Esophagus muscularis mucosa (tissue), 4 donors: Measurements from ENCODE around the gene RAB40B. TPM values are rescaled to one million over a fixed set of nuclear protein-coding genes. Genes with fewer than 3 reads are reported as not detected.

ENCODE experiments used
- DNase-seq: peaks from one replicate; pipeline ENCODE4 v3.0.0-alpha.2; 2017; ENCODE audit errors: extremely low spot score
- H3K27ac ChIP-seq, 4 donors: fragments of 200-600 bp; sonication (generic); replicated peaks in 1 of 4; 1 replicate in 3 of 4; 2 replicates in 1 of 4; pipeline ENCODE4 v1.5.1; 2016 to 2019; ENCODE audit warnings: mild to moderate bottlenecking in 1 of 4
- H3K27me3 ChIP-seq, 4 donors: fragments of 200-600 bp; sonication (generic); one replicate each; pipeline versions ENCODE4 v1.5.1 to v1.6.0; 2016 to 2019
- H3K36me3 ChIP-seq, 4 donors: fragments of 200-600 bp; sonication (generic); one replicate each; pipeline ENCODE4 v1.5.1; 2016 to 2019
- H3K4me1 ChIP-seq, 4 donors: fragments of 200-600 bp; sonication (generic); one replicate each; pipeline ENCODE4 v1.5.1; 2016 to 2019
- H3K4me3 ChIP-seq, 4 donors: fragments of 200-600 bp; sonication (generic); 1 replicate in 2 of 4; 2 replicates in 2 of 4; pipeline ENCODE4 v1.5.1; 2016 to 2019; ENCODE audit warnings: mild to moderate bottlenecking in 4 of 4, moderate library complexity in 1 of 4
- H3K9me3 ChIP-seq, 4 donors: fragments of 200-600 bp; sonication (generic); 1 replicate in 3 of 4; 2 replicates in 1 of 4; pipeline ENCODE4 v1.5.1; 2016 to 2019
- CTCF ChIP-seq, 3 experiments: fragments of 200-600 bp in 2 of 3; fragments of 450-650 bp in 1 of 3; sonication (generic) in 2 of 3; IDR thresholded peaks; one replicate each; pipeline ENCODE4 v1.5.1; 2017 to 2019; ENCODE audit warnings: antibody characterized with exemption in 3 of 3, mild to moderate bottlenecking in 2 of 3, moderate library complexity in 1 of 3
- EP300 ChIP-seq: sonication (generic); formaldehyde crosslinking; IDR thresholded peaks from one replicate; pipeline ENCODE4 v1.6.1; 2017; ENCODE audit warnings: antibody characterized with exemption
- POLR2A ChIP-seq: fragments of 450-650 bp; IDR thresholded peaks from one replicate; pipeline ENCODE4 v1.6.1; 2017; ENCODE audit warnings: antibody characterized with exemption, moderate library complexity, mild to moderate bottlenecking, low read depth
- POLR2AphosphoS5 ChIP-seq, 2 donors: sonication (generic); formaldehyde crosslinking; IDR thresholded peaks; one replicate each; pipeline ENCODE4 v1.6.1; 2017; ENCODE audit warnings: antibody characterized with exemption in 2 of 2
- WGBS: methylation state at CpG from one replicate; pipeline ENCODE4 v1.1.5; 2018; 5-methylcytosine and 5-hydroxymethylcytosine counted together
- intact Hi-C: fragments of 100-400 bp; cut with DNase I; formaldehyde crosslinking; loops from one replicate; pipeline ENCODE4 v1.15.1; 2023
- total RNA-seq, 4 donors: library from RNA; depleted of rRNA; stranded (reverse); fragments of >200 nt; gene quantifications; one replicate each; pipeline versions ENCODE4 v1.1.0 to v1.2.1, GENCODE V29; 2016

RAB40B gene
- total RNA-seq, 4 donors from 2014 or later, result 6.2 to 24.3 (median 19.4) TPM

DNA sequence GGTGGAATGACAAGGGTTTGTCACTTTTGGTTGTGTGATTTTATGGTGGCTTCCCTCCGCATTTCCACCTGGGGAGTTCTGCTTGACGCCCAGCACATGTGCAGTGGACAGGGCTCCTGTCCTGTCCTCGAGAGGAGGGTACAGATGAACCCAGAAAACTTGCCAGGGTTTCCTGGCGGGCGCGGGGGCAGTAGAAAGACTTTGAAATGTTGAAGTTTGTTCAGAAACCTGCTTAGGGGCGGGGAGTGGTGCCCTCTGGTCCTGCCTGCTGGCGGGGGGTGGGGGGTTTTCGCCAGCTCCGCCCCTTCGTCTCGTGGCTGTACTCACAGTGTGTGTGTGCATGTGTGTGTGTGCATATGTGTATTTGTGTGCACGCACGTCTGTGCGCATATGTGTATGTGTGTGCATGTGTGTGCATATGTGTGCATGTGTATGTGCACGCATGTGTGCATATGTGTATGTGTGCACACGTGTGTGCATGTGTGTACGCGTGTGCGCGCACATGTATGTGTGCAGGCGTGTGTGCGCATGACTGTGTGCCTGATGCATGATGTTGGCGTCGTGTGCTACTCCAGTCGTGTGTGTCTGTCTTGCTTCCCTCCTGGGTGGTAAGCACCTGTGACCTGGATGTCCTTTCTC lies 24.8 kb upstream of the RAB40B start:
- intact Hi-C loops, result no loop called here
- Histone ChIP-seq H3K27me3 (no peaks in the 10 kb centered on the region), H3K4me3 (no peak overlapping the region), H3K36me3 (peaks cover 24 to 89% (median 76%) of the 10 kb centered on the region in 4 donors), H3K27ac (no peak overlapping the region), H3K4me1 (peaks cover 0 to 2% (median 1%) of the 10 kb centered on the region in 4 donors), H3K9me3 (no peaks in the 10 kb centered on the region)
- TF ChIP-seq CTCF (IDR thresholded peaks at IDR 0.05) (no peak), POLR2AphosphoS5 (IDR thresholded peaks at IDR 0.05) (no peak), EP300 (no peak), POLR2A (no peak)
- WGBS, result 92% methylated on average over 13 of the region's 26 CpGs
- DNase-seq, result no peak

- DNase-seq, result no peak
- no peaks in the 10 kb centered on the region for H3K9me3 ChIP-seq
- 85% methylated on average over 19 of the region's 19 CpGs for WGBS
- H3K36me3 ChIP-seq, result peaks cover 21 to 81% (median 68%) of the 10 kb centered on the region in 4 donors
- intact Hi-C loops, result no loop called here
- no peaks in the 10 kb centered on the region for H3K27me3 ChIP-seq
- TF ChIP-seq EP300 (no peak), POLR2A (no peak), CTCF (IDR thresholded peaks at IDR 0.05) (no peak), POLR2AphosphoS5 (IDR thresholded peaks at IDR 0.05) (no peak)
- peaks cover 7 to 10% (median 9%) of the 10 kb centered on the region in 4 donors for H3K4me1 ChIP-seq
- no peak overlapping the region for H3K4me3 ChIP-seq
- H3K27ac ChIP-seq, result no peak overlapping the region
Observed at GRCh38 chr17:82722341-82723013, 24.0 kb upstream of the RAB40B start.

- 92% methylated on average over 19 of the region's 19 CpGs for WGBS
- Histone ChIP-seq H3K27me3 (no peaks in the 10 kb centered on the region), H3K36me3 (peaks cover 15 to 64% (median 53%) of the 10 kb centered on the region in 4 donors)
Observed at GRCh38 chr17:82720204-82720603, 21.7 kb upstream of the RAB40B start.

GRCh38 chr17:82718986-82719685 lies 20.6 kb upstream of the RAB40B start:
- Histone ChIP-seq H3K36me3 (peaks cover 15 to 58% (median 49%) of the 10 kb centered on the region in 4 donors), H3K27ac (no peak overlapping the region), H3K4me1 (peaks cover 16 to 22% (median 21%) of the 10 kb centered on the region in 4 donors), H3K27me3 (no peaks in the 10 kb centered on the region), H3K9me3 (no peaks in the 10 kb centered on the region), H3K4me3 (no peak overlapping the region)
- WGBS, result 97% methylated on average over 16 of the region's 18 CpGs
- TF ChIP-seq POLR2AphosphoS5 (IDR thresholded peaks at IDR 0.05) (no peak), CTCF (IDR thresholded peaks at IDR 0.05) (no peak), POLR2A (no peak), EP300 (no peak)
- DNase-seq, result no peak
- intact Hi-C loops, result no loop called here

More at GRCh38 chr17:82720204-82720603, 21.7 kb upstream of the RAB40B start:
- Histone ChIP-seq H3K27ac (no peak overlapping the region), H3K4me3 (no peak overlapping the region), H3K4me1 (peaks cover 16 to 22% (median 21%) of the 10 kb centered on the region in 4 donors), H3K9me3 (no peaks in the 10 kb centered on the region)
- no peak for DNase-seq
- intact Hi-C loops, result no loop called here
- TF ChIP-seq CTCF (IDR thresholded peaks at IDR 0.05), result no peak
- TF ChIP-seq POLR2AphosphoS5 (IDR thresholded peaks at IDR 0.05), result no peak
